Measurements from ENCODE around the gene NT5C3A. TPM values are rescaled to one million over a fixed set of nuclear protein-coding genes. Genes with fewer than 3 reads are reported as not detected.

Gene NT5C3A
- total and polyA plus RNA-seq, 3 donors from 2014 or later = 18.9 to 23.8 (median 19.5) TPM

DNA sequence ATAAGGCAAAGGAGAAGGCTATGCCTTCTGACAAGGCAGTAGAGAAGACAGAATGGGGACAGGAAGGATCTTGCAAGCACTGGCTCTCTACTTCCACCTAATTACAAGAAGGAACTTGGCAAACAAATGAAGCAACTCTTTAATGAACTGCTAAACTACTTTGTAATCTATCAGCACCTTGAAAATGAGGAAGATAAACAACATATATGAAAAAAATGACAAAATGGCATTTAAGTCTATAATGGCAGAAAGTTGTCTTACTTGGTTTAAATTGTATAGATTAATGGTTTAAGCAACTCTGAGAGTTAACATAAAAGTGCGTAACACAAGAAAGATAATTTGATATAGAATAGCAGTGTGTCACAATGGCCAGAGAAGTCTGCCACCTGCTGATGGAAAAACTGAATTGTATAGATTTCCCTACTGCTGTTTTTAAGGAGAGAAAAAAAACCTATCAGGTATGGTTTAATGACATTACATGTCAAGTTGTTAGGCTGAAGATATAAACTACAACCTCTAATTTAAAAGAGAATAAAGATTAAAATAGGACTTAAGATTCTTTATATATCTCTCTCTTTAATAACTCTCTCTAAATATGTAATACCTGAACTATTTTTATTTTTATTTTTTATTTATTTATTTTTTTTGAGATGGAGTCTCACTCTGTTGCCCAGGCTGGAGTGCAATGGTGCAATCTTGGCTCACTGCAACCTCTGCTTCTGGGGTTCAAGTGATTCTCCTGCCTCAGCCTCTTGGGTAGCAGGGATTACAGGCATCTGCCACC, 11.8 kb downstream of the NT5C3A start:
- peaks cover 8% of the 10 kb centered on the region for H3K4me1 ChIP-seq
- H3K27me3 ChIP-seq = no peaks in the 10 kb centered on the region
- WGBS, 2 donors = 0 to 38% methylated on average over 1 of the region's 1 CpG
- H3K4me3 ChIP-seq = no peak overlapping the region
- H3K9me3 ChIP-seq = no peaks in the 10 kb centered on the region
- TF ChIP-seq CTCF (IDR thresholded peaks at IDR 0.05) (peak; percentile 47 to 52 (median 52)), POLR2A (IDR thresholded peaks at IDR 0.05) (no peak)
- intact Hi-C loops (cut with DNase I; ENCODE audit: low total_unique reads) = loop anchor here (10.0 kb wide), 1 partner anchor 96 kb away; the partner anchor contains the start of gene FKBP9
- DNase-seq = peak; percentile 29
- H3K27ac ChIP-seq = peak overlapping the region; percentile 28 to 31
- no peaks in the 10 kb centered on the region for H3K36me3 ChIP-seq (ENCODE audit: low read depth, missing control alignments)

- Histone ChIP-seq H3K27me3 (no peaks in the 10 kb centered on the region), H3K4me3 (no peak overlapping the region), H3K9me3 (no peaks in the 10 kb centered on the region), H3K36me3 (ENCODE audit: low read depth, missing control alignments) (no peaks in the 10 kb centered on the region), H3K4me1 (peaks cover 16% of the 10 kb centered on the region), H3K27ac (no peak overlapping the region)
- WGBS, 2 donors = 92 to 94% methylated on average over 1 of the region's 1 CpG
- intact Hi-C loops (cut with DNase I; ENCODE audit: low total_unique reads) = no loop called here
- DNase-seq = no peak
- TF ChIP-seq CTCF (IDR thresholded peaks at IDR 0.05) (no peak), POLR2A (IDR thresholded peaks at IDR 0.05) (no peak)
Measured at GRCh38 chr7:33048704-33049103, 13.9 kb downstream of the NT5C3A start.

GRCh38 chr7:33048257-33048656, 14.3 kb downstream of the NT5C3A start:
- Histone ChIP-seq H3K4me3 (no peak overlapping the region), H3K4me1 (peaks cover 20% of the 10 kb centered on the region), H3K27me3 (no peaks in the 10 kb centered on the region), H3K9me3 (no peaks in the 10 kb centered on the region), H3K36me3 (ENCODE audit: low read depth, missing control alignments) (no peaks in the 10 kb centered on the region), H3K27ac (no peak overlapping the region)
- no peak for DNase-seq
- intact Hi-C loops (cut with DNase I; ENCODE audit: low total_unique reads) = no loop called here
- WGBS, 2 donors = 93 to 97% methylated on average over 3 of the region's 3 CpGs
- TF ChIP-seq CTCF (IDR thresholded peaks at IDR 0.05) = no peak
- TF ChIP-seq POLR2A (IDR thresholded peaks at IDR 0.05) = no peak

GRCh38 chr7:33044986-33045385, 17.6 kb downstream of the NT5C3A start:
- Histone ChIP-seq H3K9me3 (no peaks in the 10 kb centered on the region), H3K4me3 (no peak overlapping the region), H3K36me3 (ENCODE audit: low read depth, missing control alignments) (no peaks in the 10 kb centered on the region), H3K4me1 (peaks cover 23% of the 10 kb centered on the region), H3K27me3 (no peaks in the 10 kb centered on the region), H3K27ac (no peak overlapping the region)
- intact Hi-C loops (cut with DNase I; ENCODE audit: low total_unique reads) = no loop called here
- 33 to 72% methylated on average over 2 of the region's 2 CpGs for WGBS, 2 donors
- TF ChIP-seq CTCF (IDR thresholded peaks at IDR 0.05) = no peak
- TF ChIP-seq POLR2A (IDR thresholded peaks at IDR 0.05) = no peak
- DNase-seq = no peak

DNA sequence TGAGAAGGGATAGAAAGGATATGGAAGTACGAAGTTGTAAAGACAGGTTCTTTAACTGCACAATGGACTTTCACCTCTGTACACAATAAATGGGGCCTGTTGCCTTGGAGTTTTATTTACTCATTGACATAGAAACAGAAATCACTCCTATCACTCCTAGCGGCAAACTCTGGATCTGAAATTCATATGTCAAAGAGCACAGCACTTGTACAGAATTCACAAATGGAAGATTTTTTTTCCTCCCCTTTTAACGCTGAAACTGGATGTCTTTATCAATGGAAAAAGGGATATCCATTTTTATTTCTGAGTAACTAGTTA, 18.2 kb downstream of the NT5C3A start:
- H3K36me3 ChIP-seq (ENCODE audit: low read depth, missing control alignments) = no peaks in the 10 kb centered on the region
- H3K4me1 ChIP-seq = peaks cover 22% of the 10 kb centered on the region
- no peak overlapping the region for H3K4me3 ChIP-seq
- DNase-seq = no peak
- WGBS, 2 donors = 53 to 63% methylated on average over 3 of the region's 3 CpGs
- no peaks in the 10 kb centered on the region for H3K27me3 ChIP-seq
- no peaks in the 10 kb centered on the region for H3K9me3 ChIP-seq
- intact Hi-C loops (cut with DNase I; ENCODE audit: low total_unique reads) = no loop called here
- no peak for TF ChIP-seq POLR2A (IDR thresholded peaks at IDR 0.05)
- peak in 1 of 3 experiments; percentile 9 for TF ChIP-seq CTCF (IDR thresholded peaks at IDR 0.05)
- no peak overlapping the region for H3K27ac ChIP-seq

All from testis (tissue), 3 donors.